NCI-H128 (cell line): ENCODE measurements around the gene CCR7.
"Not testable (repeated sequence)": the region's sequence is repeated elsewhere in the genome, so short reads cannot be mapped to it uniquely, and the experiment has no call there.

Experiments used
- DNase-seq: peaks from one replicate; lab custom pipeline; 2025; ENCODE audit not compliant: unreplicated experiment; lab: John Stamatoyannopoulos, UW

Gene CCR7

DNA sequence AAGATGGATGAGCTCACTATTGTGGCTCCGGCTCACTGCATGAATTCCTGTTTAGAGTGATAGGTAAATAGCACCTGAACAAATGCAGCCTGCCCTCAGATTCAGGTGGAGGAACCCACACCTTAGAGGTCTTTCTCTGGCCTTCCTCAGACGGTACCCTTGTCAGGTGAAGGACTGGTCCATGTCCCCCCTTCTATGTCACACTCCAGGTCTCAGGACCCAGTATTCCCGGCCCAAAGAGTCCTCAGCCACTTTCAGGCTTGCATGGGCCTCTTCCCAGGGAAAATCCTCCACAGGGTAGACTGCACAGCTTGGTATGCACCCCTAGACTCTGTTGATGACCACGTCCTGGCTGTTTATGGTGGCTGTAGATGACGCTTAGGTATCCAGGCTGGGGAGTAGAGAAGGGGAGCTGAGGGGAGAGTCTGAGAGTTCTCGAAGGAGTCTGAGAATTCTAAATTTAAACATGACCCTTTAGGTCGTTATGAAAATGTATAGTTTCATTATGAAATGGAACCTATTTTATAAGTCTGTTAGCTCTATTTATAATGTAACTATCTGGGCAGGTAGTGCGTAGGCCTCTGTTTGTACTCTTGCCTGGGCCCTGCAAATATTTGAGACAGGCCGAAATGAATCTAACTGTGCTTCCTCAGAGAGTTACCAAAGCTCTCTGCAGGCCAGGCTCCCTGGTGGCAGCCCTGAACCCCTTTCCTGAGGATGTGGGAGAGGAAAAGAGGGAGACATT, 32.5 kb upstream of the CCR7 start:
- no peak for DNase-seq

GRCh38 chr17:40597156-40597555, 31.9 kb upstream of the CCR7 start:
- DNase-seq: no peak

DNA sequence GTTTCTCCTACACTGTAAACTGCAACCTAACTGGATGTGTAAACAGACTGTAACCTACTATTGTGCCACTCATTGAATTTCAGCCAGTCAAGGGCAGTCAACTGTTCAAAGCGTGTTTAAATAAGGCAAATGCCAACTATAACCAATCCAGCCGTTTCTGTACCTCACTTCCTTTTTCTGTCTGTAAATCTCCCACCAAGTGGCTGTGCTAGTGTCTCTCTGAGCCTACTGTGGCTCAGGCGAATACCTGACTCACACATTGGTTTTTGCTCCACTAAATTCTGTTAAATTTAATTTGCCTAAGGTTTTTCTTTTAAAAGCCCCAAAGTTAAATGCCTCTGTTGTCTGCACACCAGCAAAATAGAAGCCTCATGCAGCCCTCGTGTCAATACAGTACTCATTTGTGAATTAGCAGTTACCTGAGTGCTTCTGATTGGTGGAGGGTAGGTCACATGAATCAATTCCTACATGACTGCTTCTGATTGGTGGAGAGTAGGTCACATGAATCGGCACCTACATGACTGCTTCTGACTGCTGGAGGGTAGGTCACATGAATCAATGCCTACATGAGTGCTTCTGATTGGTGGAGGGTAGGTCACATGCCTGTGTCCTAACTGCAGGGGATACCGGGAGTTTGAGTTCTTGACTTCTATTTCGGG, 31.1 kb upstream of the CCR7 start:
- DNase-seq: no peak

DNA sequence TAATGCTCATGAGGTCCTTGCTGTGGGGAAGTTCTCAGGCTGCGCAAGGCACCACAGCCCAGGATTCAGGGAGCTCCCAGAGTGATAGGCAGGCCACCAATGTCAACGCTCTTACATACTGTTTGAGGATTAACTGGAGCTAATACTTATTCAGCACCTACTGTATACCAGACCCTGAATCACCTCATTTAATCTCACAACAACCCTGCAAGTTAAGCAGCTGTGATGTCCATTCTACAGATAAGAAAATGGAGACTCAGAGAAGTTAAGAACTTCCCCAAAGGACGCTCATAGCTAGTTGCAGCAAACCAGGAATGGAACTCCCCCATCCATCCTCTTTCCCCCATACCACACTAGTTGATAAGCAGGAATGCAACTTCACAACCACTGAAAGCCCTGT, 25.5 kb upstream of the CCR7 start:
- no peak for DNase-seq

GRCh38 chr17:40588552-40588951, 23.3 kb upstream of the CCR7 start:
- DNase-seq: no peak

- DNase-seq: not testable (repeated sequence)
These were observed 21.0 kb upstream of the CCR7 start for GRCh38 chr17:40586264-40586663.

- DNase-seq: not testable (repeated sequence)
These were observed 19.7 kb upstream of the CCR7 start for GRCh38 chr17:40584950-40585349.

- no peak for DNase-seq
These were observed 17.1 kb upstream of the CCR7 start for GRCh38 chr17:40582328-40582901.

DNA sequence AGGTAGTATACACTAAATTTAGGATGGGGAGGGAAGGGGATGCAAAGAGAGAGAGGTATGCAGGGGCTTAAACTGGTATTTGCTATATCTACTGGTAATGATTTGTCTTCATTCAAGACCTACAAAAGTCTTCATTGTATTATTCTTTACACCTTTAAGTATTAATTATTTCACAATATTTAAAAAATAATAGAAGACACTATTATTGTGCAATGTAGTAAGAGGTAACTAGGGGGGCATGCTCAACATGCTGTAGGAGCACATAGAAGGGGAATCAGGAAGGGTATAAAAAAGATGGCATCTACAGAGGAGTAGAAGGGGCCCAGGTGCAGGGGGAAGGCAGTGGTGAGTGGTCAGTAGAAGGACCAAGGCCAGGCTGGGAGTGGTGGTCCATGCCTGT, 14.9 kb upstream of the CCR7 start:
- DNase-seq: no peak

DNA sequence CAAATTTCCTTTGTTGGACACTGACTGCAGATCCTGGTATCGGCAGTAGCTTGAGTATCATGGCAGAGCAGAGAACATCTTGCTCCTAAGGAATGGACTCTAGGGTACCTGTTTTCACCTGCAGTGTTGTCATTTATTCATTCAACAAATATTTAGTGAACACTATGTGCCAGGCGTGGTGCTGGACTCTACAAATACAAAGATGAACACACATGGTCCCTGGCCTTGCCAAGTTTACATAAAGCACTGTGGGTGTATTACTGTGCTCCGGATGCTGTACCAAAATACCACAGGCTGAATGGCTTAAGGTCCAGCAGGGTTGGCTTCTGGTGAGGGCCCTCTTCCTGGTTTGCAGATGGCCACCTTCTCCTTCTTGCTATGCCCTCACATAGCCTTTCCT, 14.2 kb upstream of the CCR7 start:
- no peak for DNase-seq

- no peak for DNase-seq
These were observed 12.4 kb upstream of the CCR7 start for GRCh38 chr17:40577611-40578065.

- DNase-seq: no peak
These were observed 11.0 kb upstream of the CCR7 start for GRCh38 chr17:40576113-40576740.

DNA sequence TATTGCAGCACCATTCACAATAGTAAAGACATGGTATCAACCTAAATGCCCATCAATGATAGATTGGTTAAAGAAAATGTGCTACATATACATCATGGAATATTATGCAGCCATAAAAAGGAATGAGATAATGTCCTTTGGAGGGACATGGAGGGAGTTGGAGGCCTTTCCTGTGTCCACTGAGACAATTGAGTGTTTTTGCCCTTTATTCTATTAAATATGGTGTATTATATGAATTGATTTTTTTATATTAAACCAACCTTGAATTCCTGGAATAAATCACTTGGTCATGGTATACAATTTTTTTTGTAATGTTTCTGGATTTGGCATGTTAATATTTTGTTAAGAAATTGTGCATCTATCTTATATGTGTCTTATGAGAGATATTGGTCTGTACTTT, 9.0 kb upstream of the CCR7 start:
- DNase-seq: no peak

DNA sequence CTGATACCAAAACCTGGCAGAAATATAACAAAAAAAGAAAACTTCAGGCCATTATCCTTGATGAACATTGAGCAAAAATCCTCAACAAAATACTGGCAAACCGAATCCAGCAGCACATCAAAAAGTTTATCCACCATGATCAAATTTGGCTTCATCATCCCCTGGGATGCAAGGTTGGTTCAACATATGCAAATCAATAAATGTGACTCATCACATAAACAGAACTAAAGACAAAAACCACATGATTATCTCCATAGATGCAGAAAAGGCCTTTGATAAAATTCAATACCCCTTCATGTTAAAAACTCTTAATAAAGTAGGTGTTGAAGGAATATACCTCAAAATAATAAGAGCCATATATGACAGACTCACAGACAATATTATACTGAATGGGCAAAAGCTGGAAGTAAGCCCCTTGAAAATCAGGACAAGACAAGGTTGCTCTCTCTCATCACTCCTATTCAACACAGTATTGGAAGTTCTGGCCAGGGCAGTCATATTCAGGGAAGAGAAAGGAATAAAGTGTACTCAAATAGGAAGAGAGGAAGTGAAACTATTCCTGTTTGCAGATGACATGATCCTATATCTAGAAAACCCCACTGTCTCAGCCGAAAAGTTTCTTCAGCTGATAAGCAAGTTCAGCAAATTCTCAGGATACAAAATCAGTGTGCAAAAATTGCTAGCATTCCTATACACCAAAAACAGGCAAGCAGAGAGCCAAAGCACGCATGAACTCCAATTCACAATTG, 7.1 kb upstream of the CCR7 start:
- DNase-seq: not testable (repeated sequence)

GRCh38 chr17:40568074-40568836, 3.0 kb upstream of the CCR7 start:
- no peak for DNase-seq

DNA sequence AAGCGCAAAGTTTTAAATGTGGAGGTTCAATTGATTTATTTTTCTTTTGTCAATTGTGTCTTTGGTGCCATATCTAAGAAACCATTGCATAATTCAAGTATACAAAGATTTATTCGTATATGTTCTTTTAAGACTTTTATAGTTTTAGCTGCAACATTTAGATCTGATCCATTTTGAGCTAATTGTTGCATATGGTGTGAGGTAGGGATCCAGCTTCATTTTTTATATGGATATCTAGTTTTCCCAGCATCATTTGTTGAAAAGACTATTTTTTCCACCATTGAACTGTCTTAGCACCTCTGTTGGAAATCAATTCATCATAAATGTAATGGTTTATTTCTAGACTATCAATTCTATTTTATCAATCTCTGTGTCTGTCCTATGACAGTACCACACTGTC, 2.1 kb upstream of the CCR7 start:
- DNase-seq: no peak

DNA sequence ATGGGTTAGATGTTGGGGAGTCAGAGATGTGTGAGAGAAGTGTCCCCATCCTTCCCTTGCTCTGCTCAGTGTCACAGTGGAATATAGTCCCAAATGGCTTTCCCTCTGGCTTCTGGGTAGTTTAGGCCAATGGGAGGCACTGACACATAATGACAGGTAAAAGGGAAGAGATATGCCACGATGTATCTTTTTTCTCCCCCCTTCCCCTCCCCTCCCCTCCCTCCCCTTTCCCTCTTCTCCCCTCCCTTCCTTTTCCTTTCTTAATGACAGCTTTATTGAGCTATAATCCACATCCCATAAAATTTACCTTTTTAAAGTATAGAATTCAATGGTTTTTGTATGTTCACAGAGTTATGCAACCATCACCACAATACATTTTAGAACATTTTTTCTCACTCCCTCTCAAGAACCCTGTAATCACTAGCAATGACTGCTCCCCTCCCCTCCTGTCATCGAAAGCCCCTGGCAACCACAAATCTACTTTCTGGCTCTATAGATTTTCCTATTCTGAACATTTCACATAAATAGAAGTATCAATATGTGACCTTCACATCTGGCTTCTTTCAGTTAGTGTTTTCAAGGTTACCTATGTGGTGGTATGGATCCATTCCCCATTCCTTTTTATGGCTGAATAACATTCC, 617 bp upstream of the CCR7 start:
- no peak for DNase-seq

GRCh38 chr17:40564195-40564882, 933 bp downstream of the CCR7 start:
- DNase-seq: no peak
